Activated CD8-positive, alpha-beta memory T cell treated with anti-CD3 and anti-CD28 coated beads, Interleukin-2, amount 50 U/mL, for 48 hours (primary cell): ENCODE measurements around the gene KIAA1586.
"Not testable (repeated sequence)": the region's sequence is repeated elsewhere in the genome, so short reads cannot be mapped to it uniquely, and the experiment has no call there.

Source experiments
- DNase-seq: peaks from one replicate; pipeline ENCODE4 v3.0.0-alpha.2; 2020

KIAA1586 gene

DNA sequence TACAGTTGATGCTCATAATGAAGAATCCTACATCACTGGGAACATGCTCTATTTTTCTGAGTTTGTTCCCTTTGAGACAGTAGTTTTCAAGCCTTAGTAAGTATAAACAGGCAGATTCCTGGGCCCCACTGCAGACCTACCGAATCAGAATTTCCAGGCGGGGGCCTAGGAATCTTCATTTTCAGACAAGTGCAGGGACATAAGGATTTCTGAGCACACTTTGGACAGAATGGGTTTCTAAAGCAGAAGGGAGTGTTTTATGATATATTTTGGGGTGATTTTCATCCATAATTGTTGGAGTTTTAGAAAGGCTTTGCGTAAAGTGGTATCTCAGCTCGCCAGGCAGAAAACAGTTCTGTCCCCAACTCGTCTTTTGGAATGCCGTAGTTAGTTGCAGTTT is 1.4 kb downstream of the KIAA1586 start:
- not testable (repeated sequence) for DNase-seq

- DNase-seq: no peak
Observed at GRCh38 chr6:57048577-57048976, 2.1 kb downstream of the KIAA1586 start.

DNA sequence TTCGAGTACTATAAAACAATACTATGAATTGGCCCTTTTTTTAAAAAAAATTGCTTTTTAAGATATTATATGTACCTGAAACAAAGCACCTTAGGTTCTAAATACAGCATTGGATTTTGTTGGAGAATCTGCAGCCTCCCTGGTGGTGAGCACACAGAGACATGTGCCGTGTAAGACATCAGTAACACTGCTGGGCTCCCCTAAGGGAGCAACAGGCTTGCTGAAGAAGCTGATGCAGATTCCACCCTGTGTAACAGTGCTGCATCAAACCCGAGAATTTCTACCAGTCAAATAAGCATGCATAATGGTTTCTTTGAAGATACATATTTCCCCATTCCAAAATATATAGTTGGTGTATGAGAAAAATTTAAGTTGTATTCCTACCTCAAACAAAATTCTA is 17.4 kb downstream of the KIAA1586 start:
- DNase-seq: no peak

GRCh38 chr6:57064809-57065208 is 18.3 kb downstream of the KIAA1586 start:
- DNase-seq: no peak

DNA sequence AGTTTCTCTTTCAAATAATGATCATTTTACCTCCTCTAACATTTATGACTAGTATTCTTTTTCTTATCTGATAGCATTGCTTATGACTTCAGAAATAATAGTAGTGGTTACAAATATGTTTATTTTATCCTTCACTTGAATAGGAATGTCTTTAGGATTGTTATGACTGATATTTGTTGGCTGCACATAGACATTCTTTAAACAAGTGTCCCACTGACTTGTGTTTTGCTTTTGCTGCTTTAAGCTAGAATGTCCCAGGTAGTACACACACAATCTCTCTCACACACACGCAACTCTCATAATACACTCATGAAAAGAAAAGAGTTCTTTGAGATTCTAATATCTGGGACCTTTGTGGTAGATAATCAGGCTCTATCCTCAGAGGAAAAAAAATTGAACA is 21.6 kb downstream of the KIAA1586 start:
- no peak for DNase-seq

DNA sequence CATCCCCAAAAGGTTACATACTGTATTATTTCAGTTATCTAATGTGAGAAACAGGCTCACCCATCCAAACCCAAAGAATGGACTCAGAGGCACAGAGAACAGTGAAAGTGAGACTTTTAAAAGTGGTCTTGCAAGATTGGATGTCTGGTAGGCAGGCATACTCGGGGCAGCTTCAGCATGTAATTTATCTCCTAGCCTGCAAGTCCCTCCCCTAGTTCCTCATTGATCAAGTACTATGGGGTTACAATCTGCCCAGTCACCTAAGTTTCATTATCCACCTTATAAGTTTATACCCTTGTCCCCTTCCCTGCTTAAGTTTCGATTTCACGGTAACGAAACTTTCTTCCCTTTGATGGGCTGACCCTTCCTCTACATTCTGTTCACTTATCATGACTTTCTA is 22.7 kb downstream of the KIAA1586 start:
- DNase-seq: no peak

DNA sequence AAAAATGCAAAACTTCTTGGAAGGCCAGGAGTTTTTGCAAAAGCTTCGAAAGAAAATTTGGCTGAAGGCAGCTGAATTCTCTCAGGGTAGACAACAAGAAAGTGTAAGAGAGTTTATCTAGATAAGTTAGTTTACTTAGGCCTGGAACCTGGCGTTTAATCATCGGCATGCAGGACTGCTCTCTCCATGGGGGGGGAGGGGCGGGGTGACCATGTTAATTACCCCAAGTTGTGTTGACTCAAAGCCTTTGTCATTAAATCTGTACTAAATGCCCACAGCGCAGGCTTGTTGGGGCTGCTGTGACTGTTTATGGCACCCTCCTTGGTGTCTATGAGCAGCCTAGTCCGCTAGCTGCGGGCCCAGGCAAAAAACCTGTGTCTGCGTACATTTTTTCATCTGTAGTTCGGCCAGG is 23.4 kb downstream of the KIAA1586 start:
- DNase-seq: no peak

DNA sequence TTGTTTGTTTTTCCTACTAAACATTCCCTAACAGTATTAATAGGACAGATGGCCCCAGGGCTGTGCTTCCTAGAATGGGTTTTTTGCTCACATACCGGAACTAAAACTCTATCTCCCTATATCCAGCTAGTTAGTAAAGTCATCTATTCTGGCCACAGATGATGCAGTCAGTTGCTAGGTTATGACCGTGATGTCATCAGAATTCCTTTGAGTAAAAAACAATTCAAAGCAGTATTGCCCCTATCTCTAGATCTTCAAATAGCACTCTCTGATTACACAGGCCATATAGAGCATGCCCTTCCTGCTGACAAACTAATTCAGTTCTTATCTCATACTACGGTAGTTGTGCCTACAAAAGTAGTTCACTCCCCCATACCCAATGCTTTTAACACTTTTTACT is 25.6 kb downstream of the KIAA1586 start:
- DNase-seq: no peak

DNA sequence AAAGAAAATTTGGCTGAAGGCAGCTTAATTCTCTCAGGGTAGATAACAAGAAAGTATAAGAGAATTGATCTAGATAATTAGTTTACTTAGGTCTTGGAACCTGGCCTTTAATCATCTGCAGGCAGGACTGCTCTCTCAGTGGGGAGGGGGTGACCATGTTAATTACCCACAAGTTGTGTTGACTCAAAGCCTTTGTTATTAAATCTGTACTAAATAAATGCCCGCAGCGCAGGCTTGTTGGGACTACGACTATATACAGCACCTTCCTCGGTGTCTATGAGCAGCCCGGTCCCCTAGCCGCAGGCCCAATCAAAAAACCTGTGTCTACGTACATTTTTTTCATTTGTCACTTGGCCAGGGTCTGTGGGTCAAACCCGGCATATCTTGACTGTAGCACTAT is 27.9 kb downstream of the KIAA1586 start:
- DNase-seq: no peak

DNA sequence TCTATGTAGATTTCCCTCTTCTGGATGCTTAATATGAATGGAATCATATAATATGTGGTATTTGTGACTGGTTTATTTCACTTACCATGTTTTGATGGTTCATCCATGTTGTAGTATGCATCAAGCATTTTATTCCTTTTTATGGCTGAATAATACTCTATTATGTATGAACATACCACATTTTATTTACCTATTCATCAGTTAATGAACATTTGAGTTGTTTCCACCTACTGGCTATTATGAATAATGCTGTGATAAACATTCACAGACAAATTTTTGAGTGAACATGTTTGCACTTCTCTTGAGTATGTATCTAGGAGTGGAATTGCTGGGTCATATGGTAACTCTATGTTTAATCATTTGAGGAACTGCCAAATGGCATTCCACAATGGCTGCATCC is 28.6 kb downstream of the KIAA1586 start:
- DNase-seq: no peak

GRCh38 chr6:57078531-57079207 is 32.2 kb downstream of the KIAA1586 start:
- no peak for DNase-seq

DNA sequence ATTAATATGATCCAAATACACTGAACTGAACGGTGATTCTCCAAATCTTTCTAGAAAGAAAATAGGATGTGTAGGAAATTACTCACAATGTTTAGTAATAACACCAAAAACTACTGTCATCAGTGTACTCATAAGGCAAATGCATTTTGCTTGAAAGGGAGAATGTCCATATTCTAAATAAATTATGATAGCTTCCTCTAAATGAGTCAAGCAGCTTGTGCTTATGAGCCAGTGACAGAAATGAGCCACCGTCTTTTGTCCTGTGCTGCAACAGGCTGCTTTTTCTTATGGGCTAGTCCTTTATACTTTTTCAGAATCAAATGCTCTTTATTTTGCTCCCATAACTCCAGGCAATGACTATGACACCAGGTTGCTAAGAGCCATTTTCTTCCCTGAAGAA is 39.0 kb downstream of the KIAA1586 start:
- no peak for DNase-seq

- no peak for DNase-seq
Observed at GRCh38 chr6:57086843-57087242, 40.4 kb downstream of the KIAA1586 start.

- no peak for DNase-seq
Observed at GRCh38 chr6:57087916-57088315, 41.4 kb downstream of the KIAA1586 start.

GRCh38 chr6:57089265-57089664 is 42.8 kb downstream of the KIAA1586 start:
- no peak for DNase-seq

DNA sequence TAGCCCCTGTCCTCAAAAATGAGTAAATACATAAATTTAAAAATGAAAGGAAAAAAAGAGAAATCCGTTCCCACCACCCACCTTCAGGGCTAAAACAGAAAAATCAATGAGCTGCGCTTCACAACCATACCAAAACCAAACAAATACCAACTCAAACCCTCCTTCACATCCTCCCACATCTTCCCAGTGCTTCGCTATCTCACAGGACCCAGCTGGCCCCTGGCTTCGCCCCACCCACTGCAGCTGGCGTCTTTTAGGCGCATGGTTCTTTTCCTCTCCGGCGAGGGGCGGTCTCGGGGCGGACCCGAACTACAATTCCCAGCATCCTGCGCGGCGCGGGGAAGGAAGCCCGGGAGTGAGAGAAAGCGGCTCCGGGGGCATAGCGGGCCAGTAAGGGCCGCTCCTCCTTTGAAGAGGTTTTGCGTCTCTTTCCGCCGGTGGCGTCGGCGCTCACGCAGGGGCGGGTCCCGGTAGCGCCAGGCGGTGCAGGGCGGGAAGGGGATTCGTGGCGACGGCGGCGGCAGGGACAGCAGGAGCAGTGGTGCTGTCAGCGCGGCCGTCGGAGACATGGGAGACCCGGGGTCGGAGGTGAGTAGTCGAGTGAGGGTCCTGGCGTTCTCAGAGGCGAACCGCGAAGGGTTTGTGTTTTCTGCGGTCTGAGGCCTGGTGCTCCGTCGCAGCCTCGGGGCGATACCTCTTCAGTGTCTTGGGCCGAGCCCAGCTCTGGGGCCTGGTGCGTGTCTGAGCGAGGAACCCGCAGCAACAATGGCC is 43.4 kb downstream of the KIAA1586 start, which contains the start of gene ZNF451:
TSS of gene ZNF451 (plus strand) at position 502 of the 771 bp plus-strand sequence. CDS start at position 568, 66 bp downstream.
- DNase-seq: peak; percentile 97

DNA sequence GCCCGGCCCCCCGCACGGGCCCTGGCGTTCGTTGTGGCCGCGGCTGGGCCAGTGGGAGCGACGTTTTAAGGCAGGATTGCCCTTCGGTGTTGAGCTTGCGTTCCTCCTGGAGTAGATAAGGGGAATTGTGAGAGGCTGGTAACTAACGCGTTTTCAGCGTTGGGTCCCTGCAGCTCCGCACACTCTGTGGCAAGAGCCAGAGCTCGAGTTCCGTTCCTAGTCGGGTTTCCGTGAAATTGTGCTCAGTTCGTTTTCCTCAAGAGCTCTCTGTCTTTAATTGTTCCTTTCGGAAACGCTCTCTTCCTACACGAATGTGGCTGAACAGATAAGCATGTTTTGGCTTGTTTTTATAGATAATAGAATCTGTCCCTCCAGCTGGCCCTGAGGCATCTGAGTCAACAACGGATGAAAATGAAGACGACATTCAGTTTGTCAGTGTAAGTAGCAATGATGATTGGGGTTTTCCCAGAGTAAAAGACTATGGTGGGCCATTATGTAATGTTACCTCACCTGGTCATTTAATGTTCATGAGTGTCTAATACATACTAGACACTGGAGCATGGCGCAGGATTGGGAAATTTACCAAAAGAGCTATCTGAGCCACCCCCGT is 44.1 kb downstream of the KIAA1586 start:
- DNase-seq: not testable (repeated sequence)

DNA sequence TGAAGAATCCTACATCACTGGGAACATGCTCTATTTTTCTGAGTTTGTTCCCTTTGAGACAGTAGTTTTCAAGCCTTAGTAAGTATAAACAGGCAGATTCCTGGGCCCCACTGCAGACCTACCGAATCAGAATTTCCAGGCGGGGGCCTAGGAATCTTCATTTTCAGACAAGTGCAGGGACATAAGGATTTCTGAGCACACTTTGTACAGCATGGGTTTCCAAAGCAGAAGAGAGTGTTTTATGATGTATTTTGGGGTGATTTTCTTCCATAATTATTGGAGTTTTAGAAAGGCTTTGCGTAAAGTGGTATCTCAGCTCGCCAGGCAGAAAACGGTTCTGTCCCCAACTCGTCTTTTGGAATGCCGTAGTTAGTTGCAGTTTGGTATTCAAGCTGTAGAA is 44.9 kb downstream of the KIAA1586 start:
- not testable (repeated sequence) for DNase-seq

DNA sequence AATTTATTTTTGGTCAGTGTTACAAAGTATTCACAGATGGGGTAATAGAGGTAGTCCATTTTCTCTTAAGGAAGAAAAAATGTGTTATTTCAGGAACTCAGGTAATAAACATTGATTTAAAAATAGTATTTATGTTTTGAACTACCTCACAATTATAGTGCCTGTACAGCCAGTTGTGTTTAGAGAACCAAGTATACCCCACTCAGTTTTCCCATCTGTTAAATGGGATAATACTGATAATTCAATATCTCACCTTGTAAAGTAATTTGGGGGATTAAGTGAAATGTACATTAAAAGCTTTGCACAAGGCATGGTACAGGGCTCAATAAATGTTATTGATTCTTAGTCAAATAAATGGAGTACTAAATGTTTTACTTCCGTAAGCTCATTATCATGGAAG is 48.2 kb downstream of the KIAA1586 start:
- DNase-seq: no peak

DNA sequence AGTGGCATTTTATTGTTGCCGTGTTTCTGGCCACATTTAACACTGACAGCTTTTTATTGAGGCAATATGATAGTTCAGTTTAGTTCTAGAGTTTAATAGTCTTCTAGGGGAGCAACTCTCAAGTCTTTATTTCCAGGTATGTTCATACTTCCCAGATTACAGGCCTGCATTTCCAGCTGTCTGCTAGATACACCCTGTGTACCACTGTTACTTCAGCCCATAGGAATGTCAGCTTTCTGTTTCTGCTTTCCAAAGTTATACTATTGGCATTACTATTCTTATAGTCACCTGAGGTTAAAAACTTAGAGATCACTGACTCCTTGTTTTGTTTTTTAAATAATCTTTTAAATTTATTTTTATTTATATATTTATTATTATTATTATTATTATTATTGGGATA is 51.1 kb downstream of the KIAA1586 start:
- no peak for DNase-seq

DNA sequence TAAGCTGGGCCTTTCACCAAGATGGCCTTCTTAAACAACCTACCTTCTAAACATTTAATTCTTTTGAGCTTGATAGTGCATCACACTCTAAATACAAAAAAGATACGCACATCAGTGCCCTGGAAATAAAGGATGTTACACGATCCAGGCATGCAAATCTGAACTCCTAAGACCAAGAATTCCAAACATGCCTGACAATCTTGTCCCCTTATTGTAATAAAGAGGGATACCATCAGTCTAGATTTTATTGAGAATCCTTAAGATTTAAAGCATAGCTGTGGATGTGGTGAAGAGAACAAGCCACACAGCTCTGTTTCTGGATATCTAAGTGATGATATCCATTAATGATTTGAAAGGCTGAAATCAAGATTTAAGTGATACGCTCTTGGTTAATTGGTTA is 56.5 kb downstream of the KIAA1586 start:
- DNase-seq: no peak

DNA sequence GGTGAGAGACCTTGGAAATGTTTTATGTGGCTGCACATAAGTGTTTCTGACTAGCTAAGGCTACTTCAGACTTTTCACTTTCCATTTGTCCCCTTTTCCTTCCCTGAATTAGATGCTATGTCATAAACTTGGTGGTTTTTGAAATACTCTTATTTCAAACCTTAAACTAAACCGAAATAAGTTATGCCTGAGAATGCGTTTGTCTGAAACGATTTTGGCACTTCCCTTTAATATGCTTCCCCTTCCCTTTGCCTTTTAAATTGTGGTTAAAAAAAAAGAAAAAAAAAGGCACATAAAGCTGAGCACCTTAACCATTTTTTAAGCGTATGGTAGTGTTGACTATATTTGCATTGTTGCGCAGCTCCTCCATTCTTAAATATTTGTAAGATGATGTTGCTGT is 57.8 kb downstream of the KIAA1586 start:
- DNase-seq: no peak
